GM12874 (cell line): ENCODE measurements around the gene FOXS1.

Experiments
- TF ChIP-seq, protein P1 (sequence below): IDR thresholded peaks from 2 replicates; pipeline ENCODE4 v1.5.1; 2011; ENCODE audit warnings: low read depth, mild to moderate bottlenecking, control low read depth, low read length, moderate library complexity; ENCODE audit not compliant: insufficient read depth

FOXS1 gene

DNA sequence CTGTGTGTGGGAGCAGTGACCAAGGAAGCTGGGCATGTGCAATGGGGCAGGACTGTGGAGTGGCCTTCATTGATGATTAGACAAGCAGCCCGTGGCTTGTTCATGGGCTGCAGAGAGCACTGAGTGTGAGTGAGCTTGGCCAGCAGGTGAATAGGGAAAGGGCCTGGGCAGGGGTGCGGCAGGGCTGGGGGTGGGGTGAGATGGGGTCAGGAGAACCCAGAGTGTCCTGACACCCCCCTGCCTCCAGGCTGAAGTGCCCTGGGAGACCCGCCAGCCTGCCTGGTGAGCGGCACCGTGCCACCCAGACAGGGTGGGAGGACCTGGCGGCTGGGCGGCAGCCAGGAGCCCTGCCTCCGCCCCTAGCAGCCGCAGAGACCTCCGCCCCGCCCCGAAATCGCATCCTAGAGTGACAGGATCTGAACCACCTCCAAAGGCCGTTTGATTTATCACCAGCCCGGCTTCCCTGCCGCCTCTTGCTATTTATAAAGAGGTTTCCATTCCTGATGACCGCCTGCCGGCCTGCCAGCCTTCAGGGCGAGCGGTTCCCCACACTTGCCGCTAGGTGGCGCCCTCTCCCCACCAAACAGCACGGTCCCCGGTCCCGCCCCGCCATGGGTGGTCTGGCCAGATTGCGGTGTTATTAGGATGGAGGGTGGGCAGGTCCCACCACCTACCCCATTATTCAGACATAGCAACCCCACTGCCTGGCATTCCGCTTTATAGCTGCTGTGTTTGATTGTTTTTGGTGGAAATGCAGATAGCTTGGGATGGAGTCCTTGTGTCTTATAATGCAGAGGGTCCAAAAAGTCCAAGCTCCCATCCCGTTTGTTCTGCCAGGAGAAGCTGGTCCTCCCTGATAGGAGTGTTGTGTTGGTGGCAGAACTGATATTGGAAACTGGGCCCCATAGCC is 22.7 kb downstream of the FOXS1 start:
- TF ChIP-seq, protein P1, sequence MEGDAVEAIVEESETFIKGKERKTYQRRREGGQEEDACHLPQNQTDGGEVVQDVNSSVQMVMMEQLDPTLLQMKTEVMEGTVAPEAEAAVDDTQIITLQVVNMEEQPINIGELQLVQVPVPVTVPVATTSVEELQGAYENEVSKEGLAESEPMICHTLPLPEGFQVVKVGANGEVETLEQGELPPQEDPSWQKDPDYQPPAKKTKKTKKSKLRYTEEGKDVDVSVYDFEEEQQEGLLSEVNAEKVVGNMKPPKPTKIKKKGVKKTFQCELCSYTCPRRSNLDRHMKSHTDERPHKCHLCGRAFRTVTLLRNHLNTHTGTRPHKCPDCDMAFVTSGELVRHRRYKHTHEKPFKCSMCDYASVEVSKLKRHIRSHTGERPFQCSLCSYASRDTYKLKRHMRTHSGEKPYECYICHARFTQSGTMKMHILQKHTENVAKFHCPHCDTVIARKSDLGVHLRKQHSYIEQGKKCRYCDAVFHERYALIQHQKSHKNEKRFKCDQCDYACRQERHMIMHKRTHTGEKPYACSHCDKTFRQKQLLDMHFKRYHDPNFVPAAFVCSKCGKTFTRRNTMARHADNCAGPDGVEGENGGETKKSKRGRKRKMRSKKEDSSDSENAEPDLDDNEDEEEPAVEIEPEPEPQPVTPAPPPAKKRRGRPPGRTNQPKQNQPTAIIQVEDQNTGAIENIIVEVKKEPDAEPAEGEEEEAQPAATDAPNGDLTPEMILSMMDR, result peak; percentile 98

DNA sequence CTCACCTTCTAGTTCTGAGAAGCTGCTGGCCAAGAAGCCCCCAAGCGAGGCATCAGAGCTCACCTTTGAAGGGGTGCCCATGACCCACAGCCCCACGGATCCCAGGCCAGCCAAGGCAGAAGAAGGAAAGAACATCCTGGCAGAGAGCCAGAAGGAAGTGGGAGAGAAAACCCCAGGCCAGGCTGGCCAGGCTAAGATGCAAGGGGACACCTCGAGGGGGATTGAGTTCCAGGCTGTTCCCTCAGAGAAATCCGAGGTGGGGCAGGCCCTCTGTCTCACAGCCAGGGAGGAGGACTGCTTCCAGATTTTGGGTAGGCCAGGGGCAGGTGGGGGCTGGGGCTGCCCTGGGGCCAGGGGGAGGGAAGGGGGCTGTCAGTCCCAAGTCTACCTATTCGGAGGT is 24.0 kb downstream of the FOXS1 start:
- TF ChIP-seq, protein P1, result no peak

DNA sequence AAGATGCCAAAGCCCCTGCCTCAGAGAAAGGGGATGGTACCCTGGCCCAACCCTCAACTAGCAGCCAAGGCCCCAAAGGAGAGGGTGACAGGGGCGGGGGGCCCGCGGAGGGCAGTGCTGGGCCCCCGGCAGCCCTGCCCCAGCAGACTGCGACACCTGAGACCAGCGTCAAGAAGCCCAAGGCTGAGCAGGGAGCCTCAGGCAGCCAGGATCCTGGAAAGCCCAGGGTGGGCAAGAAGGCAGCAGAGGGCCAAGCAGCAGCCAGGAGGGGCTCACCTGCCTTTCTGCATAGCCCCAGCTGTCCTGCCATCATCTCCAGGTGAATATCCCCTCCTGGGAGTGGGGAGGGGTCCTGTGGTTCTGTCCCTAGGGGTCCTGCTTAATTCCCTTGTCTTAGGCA is 25.2 kb downstream of the FOXS1 start:
- TF ChIP-seq, protein P1, result no peak

DNA sequence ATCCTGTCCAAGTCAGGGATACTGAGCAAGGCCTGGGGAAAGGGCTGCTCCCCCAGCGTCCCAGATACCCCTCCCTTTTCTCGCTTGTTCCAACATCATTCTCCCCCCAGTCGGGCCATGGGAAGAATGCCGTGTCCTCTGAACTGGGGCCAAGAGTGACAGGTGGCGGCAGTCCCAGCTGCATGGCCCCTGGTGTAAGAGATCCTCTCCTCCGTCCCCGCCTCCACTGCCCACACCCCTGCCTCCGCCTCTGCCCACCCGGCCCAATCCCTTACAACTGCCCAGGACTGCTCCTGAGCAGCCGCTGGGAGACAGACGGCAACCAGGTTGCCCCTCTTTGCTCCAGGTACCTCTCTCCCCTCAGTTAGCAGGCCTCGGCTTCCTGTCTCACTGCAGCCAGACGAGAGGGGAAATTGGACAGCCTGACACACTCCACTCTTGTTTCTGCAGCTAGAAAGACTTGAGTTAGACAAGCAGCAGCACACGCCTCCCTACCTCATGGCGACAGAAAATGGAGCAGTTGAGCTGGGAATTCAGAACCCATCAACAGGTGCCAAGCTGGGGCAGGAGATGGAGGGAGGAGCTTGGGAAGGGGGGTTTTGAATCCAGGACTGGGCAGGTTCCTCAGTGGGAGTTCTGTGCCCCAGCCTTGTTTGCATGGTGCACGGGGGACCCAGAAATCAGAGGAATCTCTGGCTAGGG is 26.2 kb downstream of the FOXS1 start, which contains the start of gene MYLK2:
MYLK2 (plus strand) TSS at position 274 of the 702 bp plus-strand sequence; CDS start at position 499, 225 bp downstream.
- TF ChIP-seq, protein P1, result no peak

DNA sequence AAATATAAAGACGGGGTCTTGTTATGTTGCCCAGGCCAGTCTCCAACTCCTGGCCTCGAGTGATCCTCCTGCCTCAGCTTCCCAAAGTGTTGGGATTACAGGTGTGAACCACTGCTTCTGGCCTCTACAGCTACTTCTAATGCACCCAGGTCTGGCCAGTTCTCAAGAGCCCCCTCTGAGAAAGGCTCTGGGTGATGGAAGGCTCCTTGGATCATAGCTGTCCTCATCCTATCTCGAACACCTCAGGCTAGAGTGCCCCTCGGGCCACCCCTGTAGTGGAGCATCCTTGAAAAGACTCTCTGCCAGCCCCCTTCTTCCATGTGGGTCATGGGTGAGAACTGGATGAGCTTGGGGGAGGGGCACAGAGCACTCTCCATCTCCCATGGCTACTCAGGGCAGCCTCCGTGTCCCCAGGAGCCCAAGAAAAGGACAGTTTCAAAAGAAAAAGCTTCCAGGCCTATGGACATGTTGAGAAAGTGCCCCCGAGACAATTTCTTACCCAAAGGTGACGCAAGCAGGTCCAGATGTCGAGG is 27.0 kb downstream of the FOXS1 start:
- TF ChIP-seq, protein P1, result no peak

DNA sequence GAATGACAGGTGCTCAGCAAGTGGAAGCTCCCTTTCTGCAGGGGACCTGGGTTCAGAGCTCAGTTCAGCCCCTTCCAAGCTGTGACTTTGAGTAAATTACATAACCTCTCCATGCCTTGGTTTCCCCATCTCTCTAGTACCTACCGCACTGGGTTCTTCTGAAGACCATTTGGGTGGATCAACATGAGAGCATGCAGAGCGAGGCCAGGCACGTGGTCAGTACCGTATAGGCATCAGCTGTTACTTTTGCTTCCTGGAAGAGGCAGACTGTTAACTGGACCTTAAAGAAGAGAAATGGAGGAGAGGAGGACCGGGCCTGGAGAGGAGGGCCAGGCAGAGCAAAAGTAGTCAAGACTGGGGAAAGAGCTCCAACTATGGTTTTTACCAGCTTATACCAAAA is 27.9 kb downstream of the FOXS1 start:
- TF ChIP-seq, protein P1, result no peak

DNA sequence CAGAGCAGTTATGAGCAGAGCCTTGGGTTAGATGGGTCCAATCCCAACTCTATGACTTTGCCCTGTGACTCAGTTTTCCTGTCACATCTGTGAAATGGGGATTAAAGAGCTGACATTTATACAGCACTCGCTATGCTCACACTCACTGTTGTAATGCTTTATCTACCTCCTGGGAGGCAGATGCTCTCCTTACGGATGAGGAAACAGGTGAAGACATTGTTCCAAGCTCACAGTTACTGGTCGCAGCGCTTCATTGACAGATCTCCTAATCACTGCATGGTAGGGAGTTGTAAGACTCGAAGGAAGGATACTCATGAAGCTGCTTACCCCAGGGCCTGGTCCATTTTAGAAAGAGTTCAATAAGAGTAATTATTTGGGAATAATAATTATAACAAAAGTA is 29.2 kb downstream of the FOXS1 start:
- TF ChIP-seq, protein P1, result no peak
